ENCODE measurements around the gene SLC1A4. TPM values are rescaled to one million over a fixed set of nuclear protein-coding genes. Genes with fewer than 3 reads are reported as not detected.

The SLC1A4 gene
- total and polyA plus RNA-seq, 2 of the 4 experiments (the other 2 are of a cell fraction) = 6.8 to 8.1 TPM

GRCh38 chr2:64966839-64967238 lies 22.4 kb upstream of the SLC1A4 start:
- no TSS peak for BruUV-seq (replicated peaks)
- H3K4me2 ChIP-seq (ENCODE audit: low read depth, low read length) = no peak overlapping the region
- 100% methylated on average over 1 of the region's 7 CpGs; no CpG with 5 or more reads in 1 of the 2 experiments for WGBS, 2 experiments (ENCODE audit: extremely low coverage in 2 of 2, insufficient read length in 1 of 2)
- no peak overlapping the region for H3K27ac ChIP-seq (ENCODE audit: insufficient read depth, low read length)
- no peak overlapping the region for H2BK20ac ChIP-seq (ENCODE audit: low read depth, low read length)
- CTCF ChIA-PET = no interaction called here
- H3K9me3 ChIP-seq (ENCODE audit: control insufficient read depth, insufficient read depth, low read length) = no peaks in the 10 kb centered on the region; the same call in 1 of the 2 replicates
- H2AK5ac ChIP-seq (ENCODE audit: low read depth, low read length) = no peak overlapping the region
- H4K20me1 ChIP-seq (ENCODE audit: insufficient read depth, low read length) = no peaks in the 10 kb centered on the region
- H3K56ac ChIP-seq (ENCODE audit: extremely low read depth, insufficient read depth, low read length) = no peak overlapping the region
- no peak for DNase-seq
- no peak overlapping the region for H3K4ac ChIP-seq (ENCODE audit: low read depth, low read length)
- intact Hi-C loops (cut with micrococcal nuclease) (no loop called here), dilution Hi-C loops (cut with HindIII; ENCODE audit: low sequenced_read_pairs, unreplicated experiment) (no loop called here), in situ Hi-C loops (cut with MboI; ENCODE audit: low sequenced_read_pairs) (no loop called here)
- no peak overlapping the region for H4K5ac ChIP-seq (ENCODE audit: low read depth, low read length)
- TF ChIP-seq CHD1 (IDR thresholded peaks at IDR 0.05; ENCODE audit: low read depth, low read length) = no peak
- TF ChIP-seq BHLHE40 (IDR thresholded peaks at IDR 0.05; ENCODE audit: low read depth, low read length) = no peak
- no peak for TF ChIP-seq RFX5 (IDR thresholded peaks at IDR 0.05; ENCODE audit: low read depth, low read length)
- TF ChIP-seq CEBPB (IDR thresholded peaks at IDR 0.05; ENCODE audit: low read depth, low read length) = no peak
- TF ChIP-seq FOS (IDR thresholded peaks at IDR 0.05; ENCODE audit: low read depth, low read length) = no peak
- TF ChIP-seq RCOR1 (IDR thresholded peaks at IDR 0.05; ENCODE audit: insufficient replicate concordance, low read length) = no peak
- no peak for TF ChIP-seq USF2 (IDR thresholded peaks at IDR 0.05; ENCODE audit: low read depth, low read length)
- no peak for TF ChIP-seq ELK1 (IDR thresholded peaks at IDR 0.05; ENCODE audit: borderline replicate concordance, low read depth, low read length)
- TF ChIP-seq MAZ (IDR thresholded peaks at IDR 0.05; ENCODE audit: borderline replicate concordance, low read depth, low read length) = no peak
- no peak overlapping the region for H2BK5ac ChIP-seq (ENCODE audit: low read depth, low read length, poor library complexity, severe bottlenecking)
- no peak overlapping the region for H3K14ac ChIP-seq (replicated peaks; ENCODE audit: low read depth, low read length)
- H3K23ac ChIP-seq (ENCODE audit: low read depth, low read length) = no peak overlapping the region
- H3K4me3 ChIP-seq (ENCODE audit: insufficient read depth, low read depth, low read length) = no peak overlapping the region
- H2BK15ac ChIP-seq (ENCODE audit: low read depth, low read length) = no peak overlapping the region
- no peaks in the 10 kb centered on the region for H3K79me1 ChIP-seq (ENCODE audit: low read depth in 1 of 2, low read length in 2 of 2)
- no peak overlapping the region for H4K8ac ChIP-seq (ENCODE audit: low read depth in 2 of 2, low read length in 2 of 2)
- H3K9me1 ChIP-seq (ENCODE audit: insufficient read depth, low read length) = no peaks in the 10 kb centered on the region
- no peak for ATAC-seq (ENCODE audit: low read depth)
- no peak overlapping the region for H2AFZ ChIP-seq (replicated peaks; ENCODE audit: low read length, poor library complexity)
- H3K36me3 ChIP-seq (ENCODE audit: control insufficient read depth, insufficient read depth, low read length) = no peaks in the 10 kb centered on the region
- no peak overlapping the region for H3K18ac ChIP-seq (ENCODE audit: low read depth, low read length)
- no peaks in the 10 kb centered on the region for H3K4me1 ChIP-seq (ENCODE audit: control insufficient read depth, insufficient read depth, low read length)
- H3K27me3 ChIP-seq (ENCODE audit: control insufficient read depth, insufficient read depth, low read length) = peaks cover 9% of the 10 kb centered on the region
- H2BK120ac ChIP-seq (ENCODE audit: low read depth, low read length) = no peak overlapping the region
- no peak overlapping the region for H4K91ac ChIP-seq (ENCODE audit: insufficient read depth, low read depth, low read length)
- H2AK9ac ChIP-seq (replicated peaks; ENCODE audit: low read depth, low read length, poor library complexity) = no peak overlapping the region
- H3K9ac ChIP-seq (ENCODE audit: low read depth, low read length) = no peak overlapping the region
- POLR2A ChIA-PET (ENCODE audit: unreplicated experiment) = no interaction called here

Measured in IMR-90 (cell line).